ENCODE measurements around the gene CWC27. TPM values are rescaled to one million over a fixed set of nuclear protein-coding genes. Genes with fewer than 3 reads are reported as not detected.

CWC27 gene, protein sequence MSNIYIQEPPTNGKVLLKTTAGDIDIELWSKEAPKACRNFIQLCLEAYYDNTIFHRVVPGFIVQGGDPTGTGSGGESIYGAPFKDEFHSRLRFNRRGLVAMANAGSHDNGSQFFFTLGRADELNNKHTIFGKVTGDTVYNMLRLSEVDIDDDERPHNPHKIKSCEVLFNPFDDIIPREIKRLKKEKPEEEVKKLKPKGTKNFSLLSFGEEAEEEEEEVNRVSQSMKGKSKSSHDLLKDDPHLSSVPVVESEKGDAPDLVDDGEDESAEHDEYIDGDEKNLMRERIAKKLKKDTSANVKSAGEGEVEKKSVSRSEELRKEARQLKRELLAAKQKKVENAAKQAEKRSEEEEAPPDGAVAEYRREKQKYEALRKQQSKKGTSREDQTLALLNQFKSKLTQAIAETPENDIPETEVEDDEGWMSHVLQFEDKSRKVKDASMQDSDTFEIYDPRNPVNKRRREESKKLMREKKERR
- 10 to 100 TPM; 33.6 to 39.7 TPM for total RNA-seq

DNA sequence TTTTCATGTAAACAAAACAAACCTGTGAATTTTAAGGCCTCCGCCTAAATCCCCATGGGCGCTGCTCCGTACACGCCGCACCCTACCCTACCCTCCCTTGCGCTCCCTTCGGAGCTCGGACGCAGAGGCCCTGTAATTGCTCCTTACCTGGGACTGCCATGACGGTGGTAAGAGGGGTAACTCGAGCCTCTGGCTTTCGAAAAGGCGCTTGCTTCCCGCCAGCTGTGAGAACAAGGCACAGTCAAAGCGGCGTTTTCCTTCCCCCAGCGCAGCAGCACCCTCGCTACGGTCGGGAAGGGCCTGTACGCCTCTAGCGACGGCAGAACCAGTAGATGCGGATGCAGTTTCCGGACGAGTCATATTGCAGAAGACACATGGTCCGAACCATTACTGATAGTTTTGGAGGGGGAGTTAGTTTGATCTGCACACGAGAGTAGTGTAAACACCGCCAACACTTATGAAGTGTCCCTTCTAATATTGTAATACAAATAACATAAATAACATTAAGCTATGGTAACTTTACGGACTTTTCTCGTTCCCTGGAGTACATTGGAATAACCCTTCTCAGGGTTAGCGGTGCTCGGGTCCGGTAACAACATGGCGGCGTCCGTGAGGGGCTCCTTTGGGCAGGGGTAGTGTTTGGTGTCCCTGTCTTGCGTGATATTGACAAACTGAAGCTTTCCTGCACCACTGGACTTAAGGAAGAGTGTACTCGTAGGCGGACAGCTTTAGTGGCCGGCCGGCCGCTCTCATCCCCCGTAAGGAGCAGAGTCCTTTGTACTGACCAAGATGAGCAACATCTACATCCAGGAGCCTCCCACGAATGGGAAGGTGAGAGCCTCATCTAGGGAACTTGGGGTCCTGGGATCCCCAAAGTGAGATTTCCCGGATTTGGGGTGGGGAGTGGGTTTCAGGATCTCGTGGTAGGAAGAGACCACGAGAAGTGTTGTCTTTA lies at the start of gene CWC27, which contains the start of gene SREK1IP1:
TSS of gene CWC27 (plus strand) at position 573 of the 955 bp plus-strand sequence. CDS start at position 790, 217 bp downstream.
TSS of gene SREK1IP1 (minus strand) at position 334 of the 955 bp plus-strand sequence. CDS start at position 160, 174 bp downstream.
- H3K4me3 Mint-ChIP-seq: peak within 1 kb of the TSS; percentile 97
- H3K9me3 Mint-ChIP-seq: no peaks in the 10 kb centered on the region
- peaks cover 36% of the 10 kb centered on the region for H3K4me1 Mint-ChIP-seq
- DNase-seq: peak; percentile 81
- H3K27me3 Mint-ChIP-seq: no peaks in the 10 kb centered on the region
- peak within 1 kb of the TSS; percentile 96 for H3K27ac Mint-ChIP-seq
- H3K36me3 Mint-ChIP-seq: peaks cover 10% of the 10 kb centered on the region

DNA sequence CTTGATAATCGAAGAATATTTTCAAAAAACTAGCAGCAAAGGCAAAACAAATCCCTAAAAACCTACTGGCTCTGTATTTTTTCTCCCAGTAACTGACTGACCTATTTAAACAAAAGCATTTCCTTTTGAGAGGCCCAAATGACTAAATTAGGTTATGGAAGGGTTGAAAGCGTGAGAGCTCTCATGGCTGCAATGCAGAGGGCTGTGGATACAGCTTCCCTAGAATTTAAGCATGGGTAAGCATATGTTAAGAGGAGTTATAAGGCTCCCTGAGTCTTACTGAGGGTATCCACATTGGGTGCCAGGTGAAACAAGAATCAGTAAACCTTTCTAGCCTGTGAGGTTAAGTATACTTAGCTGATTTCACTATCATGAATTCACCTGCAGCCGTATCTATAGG lies 46.1 kb upstream of the CWC27 start:
- DNase-seq: no peak
- no peaks in the 10 kb centered on the region for H3K27me3 Mint-ChIP-seq
- H3K27ac Mint-ChIP-seq: no peak overlapping the region
- no peak overlapping the region for H3K4me3 Mint-ChIP-seq
- no peaks in the 10 kb centered on the region for H3K9me3 Mint-ChIP-seq
- peaks cover 9% of the 10 kb centered on the region for H3K36me3 Mint-ChIP-seq
- H3K4me1 Mint-ChIP-seq: no peaks in the 10 kb centered on the region

DNA sequence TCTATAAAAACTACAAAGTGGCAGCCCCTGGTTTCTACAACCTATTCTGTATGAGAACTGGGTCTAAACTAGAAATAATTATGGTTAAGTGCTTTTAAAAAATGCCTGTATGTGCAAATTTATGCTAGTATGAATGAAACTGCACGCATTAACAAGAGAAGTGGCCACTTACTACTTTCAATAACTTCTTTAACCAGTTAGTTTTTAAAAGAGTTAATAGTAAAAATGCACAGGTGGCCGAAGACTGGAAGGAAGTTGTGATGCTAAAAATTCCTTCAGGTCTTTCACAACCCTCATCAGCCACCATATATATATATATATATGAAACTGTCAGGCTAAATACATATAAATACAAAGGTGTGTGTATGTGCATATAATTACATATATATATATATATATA lies 41.6 kb upstream of the CWC27 start:
- Mint-ChIP-seq H3K27me3 (no peaks in the 10 kb centered on the region), H3K27ac (no peak overlapping the region), H3K4me3 (no peak overlapping the region), H3K9me3 (no peaks in the 10 kb centered on the region), H3K36me3 (peaks cover 23% of the 10 kb centered on the region), H3K4me1 (peaks cover 7% of the 10 kb centered on the region)
- no peak for DNase-seq

DNA sequence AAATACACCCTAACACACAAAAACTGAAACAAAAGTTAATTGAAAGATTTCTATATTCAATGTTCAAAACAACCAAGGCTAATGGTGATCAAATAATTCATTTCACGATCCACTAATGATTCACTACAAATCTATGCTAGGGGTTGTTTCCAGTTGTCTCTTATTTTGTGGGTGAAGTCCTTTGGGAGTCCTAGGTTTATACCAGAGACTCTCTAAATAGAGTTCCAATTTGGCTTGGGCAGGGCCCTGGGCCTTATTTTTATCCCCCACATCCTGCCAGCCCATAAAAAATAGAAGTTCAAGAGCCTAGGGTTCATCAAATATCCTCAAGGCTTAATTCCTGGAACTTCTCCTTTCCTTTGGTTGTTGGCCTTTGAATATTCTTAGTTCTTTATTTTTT lies 26.3 kb upstream of the CWC27 start:
- no peak overlapping the region for H3K4me3 Mint-ChIP-seq
- H3K4me1 Mint-ChIP-seq: peaks cover 14% of the 10 kb centered on the region
- peaks cover 21% of the 10 kb centered on the region for H3K36me3 Mint-ChIP-seq
- no peaks in the 10 kb centered on the region for H3K9me3 Mint-ChIP-seq
- H3K27ac Mint-ChIP-seq: no peak overlapping the region
- no peak for DNase-seq
- H3K27me3 Mint-ChIP-seq: no peaks in the 10 kb centered on the region

DNA sequence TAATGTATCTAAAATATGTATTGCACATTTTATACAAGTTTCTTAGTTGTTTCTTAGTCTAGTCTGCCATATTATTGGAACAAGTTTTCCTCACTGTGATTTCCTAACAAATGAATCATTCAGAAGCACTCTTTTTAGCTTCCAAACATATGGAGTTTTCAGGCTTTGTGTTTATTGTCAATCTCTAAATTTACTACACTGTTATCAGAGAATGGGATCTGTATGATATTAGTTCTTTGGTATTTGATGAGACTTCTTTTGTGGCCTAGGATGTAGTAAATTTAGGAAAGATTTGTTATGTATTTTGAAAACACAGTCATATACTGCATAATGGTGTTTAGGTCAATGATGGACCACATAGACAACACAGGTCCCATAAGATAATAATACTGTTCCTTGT lies 25.9 kb upstream of the CWC27 start:
- Mint-ChIP-seq H3K27me3 (no peaks in the 10 kb centered on the region), H3K9me3 (no peaks in the 10 kb centered on the region), H3K36me3 (peaks cover 20% of the 10 kb centered on the region), H3K4me1 (peaks cover 12% of the 10 kb centered on the region), H3K4me3 (no peak overlapping the region), H3K27ac (no peak overlapping the region)
- no peak for DNase-seq

DNA sequence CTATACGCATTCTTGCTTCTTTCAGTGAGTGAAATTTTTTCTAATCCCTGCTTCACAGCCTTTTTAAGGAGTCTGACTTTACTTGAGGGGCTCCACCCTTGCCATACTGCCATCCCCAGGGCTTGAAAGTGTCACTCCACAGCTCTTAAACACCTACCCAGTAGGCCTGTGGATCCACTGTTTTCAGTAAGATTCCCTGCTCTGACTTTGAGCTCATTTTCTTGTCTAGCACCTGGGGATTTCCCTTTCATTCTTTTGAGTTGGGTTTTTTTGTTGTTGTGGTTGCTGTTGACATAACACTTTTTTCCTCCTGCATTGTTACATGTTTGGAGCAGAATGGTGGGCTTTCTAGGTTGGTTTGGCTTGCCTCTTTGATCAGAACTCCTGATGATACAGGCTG lies 23.8 kb upstream of the CWC27 start:
- peaks cover 11% of the 10 kb centered on the region for H3K4me1 Mint-ChIP-seq
- no peak overlapping the region for H3K4me3 Mint-ChIP-seq
- no peaks in the 10 kb centered on the region for H3K9me3 Mint-ChIP-seq
- H3K27me3 Mint-ChIP-seq: no peaks in the 10 kb centered on the region
- no peak for DNase-seq
- no peak overlapping the region for H3K27ac Mint-ChIP-seq
- peaks cover 10% of the 10 kb centered on the region for H3K36me3 Mint-ChIP-seq

DNA sequence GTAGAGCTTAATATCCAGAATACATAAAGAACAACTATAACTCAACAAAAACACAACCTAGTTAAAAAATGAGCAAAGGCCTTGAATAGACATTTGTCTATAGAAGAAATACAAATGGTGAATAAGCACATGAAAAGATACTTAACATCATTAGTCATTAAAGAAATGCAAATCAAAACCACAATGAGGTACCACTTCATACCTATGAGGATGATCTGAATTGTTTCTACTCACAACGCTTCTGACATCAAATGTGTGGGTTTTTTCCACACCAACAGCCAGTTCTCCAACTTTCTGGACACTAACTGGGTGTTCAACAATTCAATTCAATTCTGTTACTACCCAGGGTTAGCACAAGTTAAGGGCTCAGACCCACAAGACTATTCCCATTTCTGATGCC lies 22.3 kb upstream of the CWC27 start:
- no peaks in the 10 kb centered on the region for H3K9me3 Mint-ChIP-seq
- H3K27ac Mint-ChIP-seq: no peak overlapping the region

DNA sequence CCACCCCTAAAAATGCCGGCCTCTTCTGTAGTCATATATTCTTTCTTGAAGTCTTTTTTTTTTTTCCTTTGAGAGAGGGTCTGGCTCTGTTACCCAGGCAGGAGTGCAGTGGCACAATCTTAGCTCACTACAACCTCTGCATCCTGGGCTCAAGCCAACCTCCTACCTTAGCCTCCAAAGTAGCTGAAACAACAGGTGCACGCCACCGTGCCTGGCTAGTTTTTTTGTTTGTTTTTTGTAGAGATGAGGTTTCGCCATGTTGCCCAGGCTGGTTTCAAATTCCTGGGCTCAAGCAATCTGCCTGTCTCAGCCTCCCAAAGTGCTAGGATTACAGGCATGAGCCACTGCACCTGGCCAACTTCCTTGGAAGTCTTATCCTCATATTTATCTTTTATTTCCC lies 19.3 kb upstream of the CWC27 start:
- H3K36me3 Mint-ChIP-seq: peaks cover 14% of the 10 kb centered on the region
- no peak overlapping the region for H3K27ac Mint-ChIP-seq
- H3K9me3 Mint-ChIP-seq: no peaks in the 10 kb centered on the region
- H3K4me1 Mint-ChIP-seq: peaks cover 10% of the 10 kb centered on the region
- DNase-seq: no peak
- no peak overlapping the region for H3K4me3 Mint-ChIP-seq
- H3K27me3 Mint-ChIP-seq: no peaks in the 10 kb centered on the region

More for the DNA sequence above, 22.3 kb upstream of the CWC27 start:
- Mint-ChIP-seq H3K4me3 (no peak overlapping the region), H3K4me1 (peaks cover 11% of the 10 kb centered on the region), H3K27me3 (no peaks in the 10 kb centered on the region), H3K36me3 (peaks cover 11% of the 10 kb centered on the region)
- no peak for DNase-seq

DNA sequence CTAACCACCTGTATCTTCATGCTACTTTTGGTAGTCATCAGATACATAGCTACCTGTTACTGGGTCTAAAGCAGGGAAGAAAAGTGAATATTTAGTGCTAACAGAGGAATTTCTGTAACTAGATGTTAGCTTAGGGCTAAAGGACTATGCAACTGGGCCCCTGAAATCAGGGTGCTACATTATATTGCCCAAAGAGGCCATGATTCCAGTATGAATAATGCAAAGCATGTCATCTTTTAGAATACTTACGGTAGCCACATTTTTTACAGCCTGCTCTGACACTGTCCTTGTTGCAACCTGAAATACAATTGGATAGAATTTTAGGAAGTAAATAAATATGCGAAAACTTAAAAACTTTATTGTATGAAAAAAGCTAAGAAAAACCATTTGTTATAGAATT lies 14.7 kb upstream of the CWC27 start:
- no peak overlapping the region for H3K4me3 Mint-ChIP-seq
- no peaks in the 10 kb centered on the region for H3K9me3 Mint-ChIP-seq
- H3K36me3 Mint-ChIP-seq: peaks cover 14% of the 10 kb centered on the region
- H3K27ac Mint-ChIP-seq: no peak overlapping the region
- DNase-seq: no peak
- H3K27me3 Mint-ChIP-seq: no peaks in the 10 kb centered on the region
- H3K4me1 Mint-ChIP-seq: peaks cover 15% of the 10 kb centered on the region

DNA sequence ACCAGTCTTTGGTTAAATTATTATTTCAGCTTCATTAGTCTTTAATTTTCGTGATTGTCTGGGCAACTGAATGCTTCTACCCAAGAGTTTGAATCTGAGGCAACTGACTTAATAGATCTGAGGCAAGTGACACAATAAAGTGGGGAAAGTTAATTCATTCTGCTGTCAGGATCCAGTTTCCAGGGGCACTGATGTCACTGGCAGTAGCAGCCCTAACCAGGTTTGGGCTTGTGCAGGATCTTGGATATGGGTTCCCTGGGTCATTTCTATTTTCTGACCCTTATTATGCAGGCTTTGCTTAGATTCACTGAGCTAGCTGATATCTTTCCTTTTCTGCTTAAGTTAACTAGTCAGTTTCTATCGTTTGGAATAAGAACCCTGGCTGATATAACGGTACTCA lies 9.8 kb upstream of the CWC27 start:
- no peaks in the 10 kb centered on the region for H3K27me3 Mint-ChIP-seq
- no peak for DNase-seq
- no peaks in the 10 kb centered on the region for H3K9me3 Mint-ChIP-seq
- peaks cover 21% of the 10 kb centered on the region for H3K4me1 Mint-ChIP-seq
- no peak overlapping the region for H3K4me3 Mint-ChIP-seq
- no peak overlapping the region for H3K27ac Mint-ChIP-seq
- peaks cover 7% of the 10 kb centered on the region for H3K36me3 Mint-ChIP-seq

DNA sequence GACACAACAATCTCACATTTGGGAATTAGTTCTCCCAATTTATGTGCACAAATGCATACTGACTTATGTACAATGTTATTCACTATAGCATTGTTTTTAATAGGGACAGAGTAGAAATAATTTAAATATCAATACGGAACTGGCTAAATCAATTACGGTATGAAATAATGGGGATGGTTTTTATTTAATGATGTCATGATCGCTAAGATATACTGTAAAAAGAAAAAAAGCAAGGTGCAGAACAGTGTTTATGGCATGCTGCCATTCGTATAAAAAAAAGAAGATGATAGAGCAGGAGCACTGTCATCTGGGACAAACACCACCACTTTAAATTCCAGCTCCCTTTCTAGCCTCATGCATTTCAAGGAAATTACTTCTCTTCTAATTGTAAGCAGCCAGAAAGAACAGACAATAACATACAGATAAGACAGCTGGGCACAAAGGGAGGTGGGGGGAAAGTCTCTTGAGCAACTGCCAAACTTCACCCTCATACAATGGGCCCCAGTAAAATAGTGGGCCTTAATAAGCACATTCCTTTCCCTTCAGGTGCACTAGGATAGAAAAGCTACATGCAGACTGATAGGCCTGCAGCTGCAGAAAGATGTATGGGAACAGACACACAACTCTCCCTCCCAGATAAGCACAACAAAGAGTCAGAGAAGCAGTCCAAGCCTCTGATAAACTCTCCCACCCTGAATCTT lies 8.6 kb upstream of the CWC27 start:
- Mint-ChIP-seq H3K4me1 (peaks cover 21% of the 10 kb centered on the region), H3K27me3 (no peaks in the 10 kb centered on the region), H3K27ac (no peak overlapping the region), H3K36me3 (peaks cover 9% of the 10 kb centered on the region), H3K4me3 (no peak overlapping the region), H3K9me3 (no peaks in the 10 kb centered on the region)
- no peak for DNase-seq

DNA sequence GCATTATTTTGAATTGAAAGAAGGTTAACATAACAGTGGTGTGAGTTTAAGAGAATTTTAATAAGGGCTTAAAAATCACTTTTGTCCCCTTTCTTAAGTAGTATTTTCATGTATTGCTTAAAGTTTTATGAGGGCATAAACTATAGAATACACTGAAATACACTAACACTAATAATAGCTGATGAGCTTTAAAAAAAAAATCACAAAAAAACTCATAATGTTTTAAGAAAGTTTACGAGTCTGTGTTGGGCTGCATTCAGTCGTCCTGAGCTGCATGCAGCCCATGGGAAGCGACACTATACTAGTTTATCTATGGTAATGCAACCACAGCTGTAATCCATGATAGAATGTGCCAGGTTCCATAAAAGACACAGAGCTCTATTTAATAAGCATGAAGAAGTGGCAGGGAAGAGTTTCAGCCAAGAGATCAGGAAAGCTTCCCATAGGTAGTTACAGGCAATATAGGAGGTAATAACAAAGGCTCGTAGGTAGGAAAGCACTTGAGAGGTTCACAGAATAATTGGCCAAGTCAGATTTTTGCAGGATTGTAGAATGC lies 4.7 kb upstream of the CWC27 start:
- no peak for DNase-seq
- Mint-ChIP-seq H3K36me3 (peaks cover 10% of the 10 kb centered on the region), H3K9me3 (no peaks in the 10 kb centered on the region), H3K27me3 (no peaks in the 10 kb centered on the region), H3K4me1 (peaks cover 28% of the 10 kb centered on the region), H3K27ac (no peak overlapping the region), H3K4me3 (no peak overlapping the region)

DNA sequence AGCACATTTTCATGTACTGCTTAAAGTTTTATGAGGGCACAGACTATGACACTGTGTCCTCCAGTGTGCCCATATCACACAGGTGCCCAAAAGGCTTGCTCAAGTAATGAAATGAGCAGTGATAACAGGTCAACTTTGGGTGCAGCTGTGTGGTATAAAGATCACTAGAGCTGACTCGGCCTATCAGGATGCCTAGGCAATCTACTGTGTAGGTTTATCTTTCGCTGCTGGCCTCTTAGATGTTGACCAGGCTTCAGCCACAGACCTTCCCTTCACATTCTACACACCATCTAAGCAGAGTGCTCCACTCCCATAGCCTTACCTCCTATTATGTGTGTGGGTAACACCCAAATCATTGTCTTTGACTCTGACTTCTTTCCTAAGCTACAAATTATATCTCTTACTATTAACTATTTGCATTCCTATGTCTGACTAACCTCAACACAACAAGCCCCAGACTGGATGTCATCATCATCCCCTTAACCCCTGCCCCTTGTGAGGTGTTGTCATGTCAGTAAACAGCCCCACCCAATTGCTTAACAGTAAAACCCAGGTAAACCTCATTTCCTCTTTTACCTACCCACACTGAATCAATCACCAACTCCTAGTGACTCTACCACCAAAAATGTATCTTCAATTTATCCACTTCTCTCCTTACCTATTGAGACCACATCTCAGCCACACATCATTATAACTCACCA lies 2.8 kb upstream of the CWC27 start:
- no peak for DNase-seq
- H3K36me3 Mint-ChIP-seq: peaks cover 10% of the 10 kb centered on the region
- no peaks in the 10 kb centered on the region for H3K9me3 Mint-ChIP-seq
- no peak overlapping the region for H3K4me3 Mint-ChIP-seq
- H3K4me1 Mint-ChIP-seq: peaks cover 31% of the 10 kb centered on the region
- no peak overlapping the region for H3K27ac Mint-ChIP-seq
- no peaks in the 10 kb centered on the region for H3K27me3 Mint-ChIP-seq

DNA sequence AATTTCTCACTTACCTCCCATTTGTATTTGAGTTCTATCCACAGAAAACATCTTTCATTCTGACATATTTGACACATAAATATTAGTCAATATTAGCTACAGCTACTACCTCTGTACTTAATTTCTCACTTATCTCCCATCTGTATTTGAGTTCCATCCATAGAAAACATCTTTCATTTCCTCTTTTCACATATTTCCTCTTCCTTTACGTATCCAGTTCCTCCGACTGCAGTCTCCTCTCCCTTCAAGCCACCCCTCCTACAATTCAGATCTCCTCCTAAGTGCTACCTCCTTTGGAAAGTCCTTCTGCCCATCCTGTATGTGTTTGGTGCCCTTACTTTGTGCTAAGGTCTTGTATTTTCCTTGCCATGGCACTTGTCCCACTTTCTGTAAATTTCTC lies 1.8 kb upstream of the CWC27 start:
- Mint-ChIP-seq H3K9me3 (no peaks in the 10 kb centered on the region), H3K4me1 (peaks cover 34% of the 10 kb centered on the region), H3K27ac (no peak overlapping the region), H3K4me3 (peak overlapping the region; percentile 97), H3K27me3 (no peaks in the 10 kb centered on the region), H3K36me3 (peaks cover 10% of the 10 kb centered on the region)
- DNase-seq: no peak

Measured in activated naive CD8-positive, alpha-beta T cell treated with anti-CD3 and anti-CD28 coated beads for 36 hours (primary cell).